ENCODE measurements around the gene FANCD2.

- TF ChIP-seq CTCF (conservative IDR thresholded peaks at IDR 0.05) (no peak), EZH2 (IDR thresholded peaks at IDR 0.05; ENCODE audit: low read depth) (no peak)
Measured at GRCh38 chr3:9978710-9979305, 47.4 kb upstream of the FANCD2 start.
